Ovary (tissue), 3 donors: ENCODE data around the gene ZNF470.

Experiments
- EP300 ChIP-seq: sonication (generic); formaldehyde crosslinking; IDR thresholded peaks from one replicate; pipeline ENCODE4 v1.6.1; 2017; ENCODE audit warnings: antibody characterized with exemption
- POLR2A ChIP-seq: fragments of 450-650 bp; IDR thresholded peaks from one replicate; pipeline ENCODE4 v1.6.1; 2017; ENCODE audit warnings: antibody characterized with exemption, mild to moderate bottlenecking, moderate library complexity
- TF ChIP-seq, protein P1 (sequence below), 3 donors: fragments of 450-650 bp in 2 of 3; fragments of 200-600 bp in 1 of 3; IDR thresholded peaks; one replicate each; pipeline versions ENCODE4 v1.5.1 to v1.8.0; 2016 to 2022; ENCODE audit warnings: antibody characterized with exemption in 3 of 3, mild to moderate bottlenecking in 1 of 3
- donor health status: DM: no; HTN: no; CAD: no.

DNA sequence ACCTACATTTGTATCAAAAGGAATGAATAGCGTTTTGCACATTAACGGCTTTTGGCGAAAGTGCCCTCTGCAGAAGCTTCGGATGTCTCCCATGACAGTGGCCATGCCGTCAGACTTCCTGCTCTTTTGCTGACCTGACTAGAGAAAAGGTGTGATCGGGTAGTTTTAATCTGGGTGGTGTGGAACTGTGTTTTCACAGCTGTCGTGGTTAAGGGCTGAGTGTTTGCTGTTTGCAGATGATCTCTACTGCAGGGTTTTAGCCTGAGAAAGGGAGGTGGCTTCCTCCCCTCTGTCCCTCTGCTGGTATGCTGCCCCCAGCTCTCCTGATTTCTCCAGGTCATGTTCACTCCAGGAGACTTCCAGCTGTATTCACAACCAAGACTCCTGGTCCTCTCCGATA is 50.3 kb downstream of the ZNF470 start:
- TF ChIP-seq, protein P1, sequence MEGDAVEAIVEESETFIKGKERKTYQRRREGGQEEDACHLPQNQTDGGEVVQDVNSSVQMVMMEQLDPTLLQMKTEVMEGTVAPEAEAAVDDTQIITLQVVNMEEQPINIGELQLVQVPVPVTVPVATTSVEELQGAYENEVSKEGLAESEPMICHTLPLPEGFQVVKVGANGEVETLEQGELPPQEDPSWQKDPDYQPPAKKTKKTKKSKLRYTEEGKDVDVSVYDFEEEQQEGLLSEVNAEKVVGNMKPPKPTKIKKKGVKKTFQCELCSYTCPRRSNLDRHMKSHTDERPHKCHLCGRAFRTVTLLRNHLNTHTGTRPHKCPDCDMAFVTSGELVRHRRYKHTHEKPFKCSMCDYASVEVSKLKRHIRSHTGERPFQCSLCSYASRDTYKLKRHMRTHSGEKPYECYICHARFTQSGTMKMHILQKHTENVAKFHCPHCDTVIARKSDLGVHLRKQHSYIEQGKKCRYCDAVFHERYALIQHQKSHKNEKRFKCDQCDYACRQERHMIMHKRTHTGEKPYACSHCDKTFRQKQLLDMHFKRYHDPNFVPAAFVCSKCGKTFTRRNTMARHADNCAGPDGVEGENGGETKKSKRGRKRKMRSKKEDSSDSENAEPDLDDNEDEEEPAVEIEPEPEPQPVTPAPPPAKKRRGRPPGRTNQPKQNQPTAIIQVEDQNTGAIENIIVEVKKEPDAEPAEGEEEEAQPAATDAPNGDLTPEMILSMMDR (IDR thresholded peaks at IDR 0.05), result no peak
- no peak for TF ChIP-seq EP300
- TF ChIP-seq POLR2A, result no peak
